NOMO-1 treated with dmso at 0.1 percent for 144 hours (cell line): ENCODE data around the gene SLC20A1.
"Not testable (repeated sequence)": the region's sequence is repeated elsewhere in the genome, so short reads cannot be mapped to it uniquely, and the experiment has no call there.

Experiments
- DNase-seq: peaks from one replicate; lab custom pipeline; 2025; ENCODE audit not compliant: unreplicated experiment; lab: John Stamatoyannopoulos, UW

The SLC20A1 gene

DNA sequence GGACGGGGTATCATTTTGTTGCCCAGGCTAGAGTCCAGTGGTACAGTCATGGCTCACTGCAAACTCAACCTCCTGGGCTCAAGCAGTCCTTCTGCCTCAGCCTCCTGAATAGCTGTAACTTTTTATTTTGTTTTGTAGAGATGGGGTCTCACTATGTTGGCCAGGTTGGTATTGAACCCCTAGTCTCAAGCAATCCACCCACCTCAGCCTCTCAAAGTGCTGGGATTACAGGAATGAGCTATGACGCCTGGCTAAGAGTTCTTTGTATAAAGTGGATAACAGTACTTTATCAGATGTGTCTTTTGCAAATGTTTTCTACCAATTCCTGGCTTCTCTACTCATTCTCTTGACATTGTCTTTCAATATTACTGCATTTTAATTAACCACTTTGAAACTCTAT lies 57.9 kb downstream of the SLC20A1 start:
- DNase-seq = no peak

DNA sequence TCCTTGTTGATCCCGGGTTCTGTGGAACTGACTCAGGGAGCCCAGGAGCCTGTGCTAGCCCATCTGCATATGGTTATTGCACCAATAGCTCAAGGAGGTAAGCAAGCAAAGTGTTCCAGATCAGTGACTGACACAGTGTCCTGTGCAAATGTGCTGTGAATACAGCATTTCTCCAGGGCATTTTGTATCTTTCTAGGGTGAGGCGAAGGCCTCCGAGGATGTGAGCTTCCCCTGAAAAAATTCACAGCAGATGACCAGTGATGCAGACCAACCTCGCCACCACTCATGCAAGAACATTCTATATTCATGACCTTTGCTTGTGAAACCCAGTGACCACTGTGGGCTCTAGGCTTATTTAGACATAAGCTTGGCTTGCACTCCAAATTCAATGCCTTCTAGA lies 59.8 kb downstream of the SLC20A1 start:
- DNase-seq = no peak

DNA sequence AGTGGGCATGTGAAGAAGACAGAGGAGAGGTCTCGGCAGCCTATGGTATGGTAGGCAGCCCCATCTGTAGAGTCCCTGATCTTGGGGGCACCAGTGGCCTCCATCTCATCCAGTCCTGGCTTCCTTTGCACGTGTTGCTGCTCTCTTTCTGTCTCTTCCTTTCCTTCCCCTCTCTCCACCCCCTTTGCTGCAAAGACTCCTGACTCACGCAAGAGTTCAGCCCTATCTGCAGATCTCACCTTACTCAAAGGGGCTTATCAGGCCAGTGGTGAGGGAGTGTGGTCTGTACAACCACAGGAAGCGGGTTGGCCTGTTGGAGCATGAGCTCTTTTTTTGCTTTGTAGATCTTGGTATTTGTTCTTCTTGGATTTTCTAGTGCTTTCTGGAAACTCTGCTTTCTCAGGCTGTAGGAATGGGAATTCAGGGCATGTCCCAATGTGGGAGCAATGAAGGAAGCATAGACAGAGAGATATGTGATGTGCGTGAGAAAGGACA lies 60.5 kb downstream of the SLC20A1 start:
- DNase-seq = peak; percentile 62

DNA sequence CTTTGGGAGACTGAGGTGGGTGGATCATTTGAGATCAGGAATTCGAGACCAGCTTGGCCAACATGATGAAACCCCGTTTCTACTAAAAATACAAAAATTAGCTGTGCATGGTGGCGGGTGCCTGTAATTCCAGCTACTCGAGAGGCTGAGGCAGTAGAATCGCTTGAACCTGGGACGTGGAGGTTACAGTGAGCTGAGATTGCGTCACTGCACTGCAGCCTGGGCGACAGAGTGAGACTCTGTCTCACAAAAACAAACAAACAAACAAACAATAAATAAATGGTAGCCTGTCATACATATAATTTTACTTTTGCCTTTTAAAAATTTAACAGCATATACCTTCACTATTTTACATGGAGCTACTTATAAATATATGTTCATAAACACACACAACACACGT lies 61.2 kb downstream of the SLC20A1 start:
- not testable (repeated sequence) for DNase-seq

DNA sequence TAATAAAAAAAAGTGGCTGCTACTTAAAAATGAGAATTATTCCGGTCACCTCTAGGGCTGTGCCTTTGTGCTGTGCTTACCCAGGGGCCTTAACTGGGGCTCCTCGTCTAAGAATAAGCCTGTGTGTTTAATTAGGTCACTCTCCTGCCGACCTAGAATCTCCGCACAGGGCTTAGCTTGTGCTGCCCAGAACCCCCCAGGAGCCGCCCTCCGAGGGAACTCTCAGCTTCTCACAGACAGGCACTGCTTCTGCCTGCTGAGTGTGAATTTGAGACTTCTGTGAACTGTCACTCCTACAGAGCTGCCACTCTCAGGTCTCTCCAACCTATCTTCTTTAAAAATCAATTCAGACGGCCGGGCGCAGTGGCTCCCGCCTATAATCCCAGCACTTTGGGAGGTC lies 63.2 kb downstream of the SLC20A1 start:
- DNase-seq = no peak

DNA sequence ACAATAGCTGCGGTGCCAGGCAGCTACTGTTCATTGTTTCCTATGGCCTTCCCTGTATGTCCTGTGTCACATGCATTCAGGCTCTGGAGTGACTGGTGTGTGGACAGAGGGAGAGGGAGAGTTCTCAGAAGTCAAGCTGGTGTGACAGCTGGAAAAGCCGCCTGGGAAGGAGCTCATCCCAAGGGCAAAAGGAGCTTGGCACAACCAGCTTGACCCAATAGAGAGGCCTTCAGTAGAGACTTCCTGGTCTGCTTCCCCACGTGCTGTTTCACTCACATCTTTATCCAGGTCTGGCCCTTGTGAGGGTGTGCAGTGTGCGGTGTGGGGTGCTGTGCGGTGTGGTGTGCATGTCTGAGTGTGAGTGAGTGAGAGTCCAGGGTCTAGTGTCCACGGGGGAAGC lies 64.0 kb downstream of the SLC20A1 start:
- DNase-seq = no peak

DNA sequence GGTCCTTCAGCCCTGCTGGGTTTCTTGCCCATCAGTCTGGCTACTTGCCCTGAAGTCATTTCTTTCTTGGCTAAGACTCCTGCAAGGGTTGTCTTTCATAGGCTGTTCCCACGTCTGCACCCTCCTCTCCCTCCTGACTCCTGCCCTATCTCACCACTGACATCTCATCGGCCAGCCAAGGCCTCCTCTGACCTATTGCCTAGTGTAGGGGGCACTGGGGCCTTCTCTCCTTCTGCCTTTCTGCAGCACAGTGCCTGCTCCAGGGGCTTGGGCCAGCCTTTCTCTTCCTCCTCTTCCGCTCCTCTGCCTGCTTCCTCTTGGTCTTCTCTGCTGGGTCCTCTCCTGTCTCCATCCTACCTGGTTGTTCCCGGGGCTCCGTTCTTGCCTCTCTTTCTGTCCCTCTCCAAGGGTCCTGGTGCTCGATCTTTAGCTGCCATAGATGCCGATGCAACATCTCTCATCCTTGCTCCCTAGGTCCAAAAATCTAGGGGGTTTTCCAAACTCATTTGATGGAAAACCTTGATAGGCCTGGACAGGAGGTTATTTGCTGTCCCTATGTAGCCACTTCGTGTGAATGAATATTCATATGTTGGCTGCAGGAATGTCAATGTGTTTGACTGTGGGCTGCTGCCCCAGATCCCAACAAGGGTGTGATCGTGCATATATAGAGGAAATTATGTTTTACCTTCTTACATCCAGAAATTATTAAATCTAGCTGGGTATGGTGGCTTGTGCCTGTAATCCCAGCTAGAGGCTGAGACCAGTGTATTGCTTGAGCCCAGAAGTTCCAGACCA lies 65.4 kb downstream of the SLC20A1 start:
- DNase-seq = no peak

DNA sequence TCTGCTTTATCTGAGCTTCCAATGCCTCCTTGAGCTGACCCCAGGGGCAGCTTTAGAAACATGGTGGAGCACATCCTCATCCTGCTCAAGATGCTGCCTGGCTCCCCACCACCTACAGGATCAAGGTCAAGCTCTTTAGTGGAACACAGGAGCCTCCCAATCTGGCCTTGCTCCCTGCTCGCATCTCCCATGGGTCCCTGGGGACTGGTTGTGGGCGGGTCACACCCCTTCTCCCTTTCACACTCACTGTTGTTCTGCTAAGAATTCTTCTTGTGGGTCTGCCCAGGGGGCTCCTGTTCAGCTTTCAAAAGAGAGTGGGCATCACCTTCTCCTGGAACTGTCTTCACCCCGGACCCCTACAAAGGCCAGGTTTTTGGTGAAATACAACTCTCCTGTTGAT lies 66.7 kb downstream of the SLC20A1 start:
- no peak for DNase-seq

DNA sequence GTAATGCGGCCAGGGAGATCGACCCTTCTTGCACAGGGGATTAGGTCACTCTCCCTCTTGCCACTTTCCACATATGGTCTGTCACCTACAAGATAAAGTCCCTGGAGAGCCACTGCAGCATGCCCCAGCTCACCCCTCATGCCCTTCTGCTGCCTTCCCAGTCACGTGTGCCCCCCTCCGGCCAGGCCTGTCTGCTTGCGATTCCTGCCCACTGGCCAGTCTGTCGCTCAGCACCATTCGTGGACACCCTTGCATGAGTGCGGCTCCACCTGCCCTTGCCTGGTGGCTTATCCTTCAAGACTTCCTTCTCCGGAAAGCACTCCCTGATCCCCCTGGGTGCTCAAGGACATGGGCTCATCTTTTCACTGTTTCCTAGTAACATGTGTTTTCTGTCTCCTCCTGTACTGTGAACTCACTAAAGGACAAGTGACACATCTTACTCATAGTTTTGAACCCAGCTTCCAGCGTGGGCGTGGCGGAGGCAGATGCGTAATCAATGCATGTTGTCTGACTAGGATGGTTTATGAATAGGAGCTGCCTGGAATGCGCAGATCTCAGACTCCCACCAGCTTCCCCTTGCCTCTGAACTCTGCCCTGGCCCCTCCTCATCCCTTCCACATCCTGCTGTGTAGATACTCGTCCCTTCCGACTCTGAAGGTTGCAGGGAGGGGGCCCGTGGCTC lies 67.3 kb downstream of the SLC20A1 start:
- no peak for DNase-seq
